Ovary (tissue), 10 donors: ENCODE results near the gene TST. TPM values are rescaled to one million over a fixed set of nuclear protein-coding genes. Genes with fewer than 3 reads are reported as not detected.

ENCODE experiments used
- DNase-seq, 5 donors: peaks; one replicate each; pipeline ENCODE4 v3.0.0-alpha.2; 2019 to 2020
- H3K27ac ChIP-seq, 2 donors: fragments of 200-600 bp; one replicate each; pipeline versions ENCODE4 v1.5.1 to v1.8.0; 2019 to 2022
- H3K27me3 ChIP-seq: fragments of 200-600 bp; one replicate; pipeline ENCODE4 v1.8.0; 2022
- H3K36me3 ChIP-seq: fragments of 200-600 bp; sonication (generic); one replicate; pipeline ENCODE4 v1.5.1; 2019
- H3K4me1 ChIP-seq: one replicate; pipeline ENCODE4 v1.8.1; 2013; ENCODE audit warnings: mild to moderate bottlenecking, moderate library complexity; ENCODE audit not compliant: insufficient read depth
- H3K4me3 ChIP-seq: fragments of 200-600 bp; sonication (generic); one replicate; pipeline ENCODE4 v1.5.1; 2017
- H3K9me3 ChIP-seq, 2 donors: fragments of 200-600 bp in 1 of 2; sonication (generic) in 1 of 2; one replicate each; pipeline versions ENCODE4 v1.5.1 to v1.8.1; 2013 to 2019; ENCODE audit warnings: mild to moderate bottlenecking in 1 of 2, moderate library complexity in 1 of 2
- CTCF ChIP-seq, 3 donors: fragments of 450-650 bp in 2 of 3; fragments of 200-600 bp in 1 of 3; IDR thresholded peaks; one replicate each; pipeline versions ENCODE4 v1.5.1 to v1.8.0; 2016 to 2022; ENCODE audit warnings: antibody characterized with exemption in 3 of 3, mild to moderate bottlenecking in 1 of 3
- EP300 ChIP-seq: sonication (generic); formaldehyde crosslinking; IDR thresholded peaks from one replicate; pipeline ENCODE4 v1.6.1; 2017; ENCODE audit warnings: antibody characterized with exemption
- POLR2A ChIP-seq: fragments of 450-650 bp; IDR thresholded peaks from one replicate; pipeline ENCODE4 v1.6.1; 2017; ENCODE audit warnings: antibody characterized with exemption, mild to moderate bottlenecking, moderate library complexity
- WGBS, 3 donors: extraction: QIAGEN DNeasy Blood & Tissue Kit in 1 of 3; methylation state at CpG; one replicate each; pipeline versions ENCODE4 v1.1.5 to v1.1.7; 2013 to 2017; 5-methylcytosine and 5-hydroxymethylcytosine counted together
- intact Hi-C, 4 donors: fragments of 100-400 bp; cut with DNase I; formaldehyde crosslinking; loops; one replicate each; pipeline versions ENCODE4 v1.11.0 to v1.15.1; 2022 to 2023
- long read RNA-seq, 3 donors: library from polyadenylated mRNA in 2 of 3; unstranded in 2 of 3; transcript quantifications; one replicate each; pipeline ENCODE4 v2.0.0 and lab custom pipeline, GENCODE V29; 2021 to 2026
- polyA plus RNA-seq, 2 donors: library from polyadenylated mRNA; stranded (reverse); fragments of 200-250 nt in 1 of 2; fragments of 350-450 nt in 1 of 2; fragmentation: Illumina TruSeq in 1 of 2; extraction: RNeasy Lipid Tissue Mini Kit (QIAGEN cat#74804) in 1 of 2; gene quantifications; one replicate each; pipeline ENCODE4 v1.2.3, GENCODE V29; 2013 to 2014
- total RNA-seq, 7 donors: library from RNA; depleted of rRNA in 2 of 7; stranded (reverse); fragments of >200 nt in 2 of 7; fragmentation: NEBNext Ultra II Directional in 3 of 7; extraction: Animal tissue kit (Norgen Biotek cat#: 25700) in 3 of 7; gene quantifications; one replicate each; pipeline versions ENCODE4 v1.1.0 to v1.2.4, GENCODE V29; 2016 to 2023
- donor health status: DM: no; HTN: no; CAD: no; lungs with moderate emphysema.
- donor health status: DM: no; HTN: no; CAD: no.
- donor health status: Bipolar disorder and iron deficiency.
- donor health status: DM: yes; HTN: yes; CAD: no.
- donor health status: DM: no; HTN: no; CAD: no.
- donor health status: DM: yes; HTN: yes; CAD: no.

Gene TST
- total RNA-seq (10 to 100 TPM; 25.9 to 59.9 (median 42.4) TPM), polyA plus RNA-seq (10 to 100 TPM in 1 of 2 donors, 1 to 10 TPM in 1; 6.4 to 55.7 TPM)
- long read RNA-seq, donor 1, transcript TST-201 (3 exons, 1,211 nt) = minor isoform, 13 of 46 reads
- long read RNA-seq, donor 1, transcript TST-202 (2 exons, 1,797 nt) = major isoform, 19 of 46 reads
- long read RNA-seq, donor 1, partial matches to known transcripts = 2 of 46 reads
- long read RNA-seq, donor 1, other reads (novel, unspliced or antisense) = 12 of 46 reads
- long read RNA-seq, donor 2, transcript TST-202 (2 exons, 1,797 nt) = major isoform, 8 of 67 reads
- long read RNA-seq, donor 2, partial matches to known transcripts = 55 of 67 reads
- long read RNA-seq, donor 2, other reads (novel, unspliced or antisense) = 0 of 67 reads
- long read RNA-seq, donor 3, transcript TST-202 (2 exons, 1,797 nt) = major isoform, 15 of 26 reads
- long read RNA-seq, donor 3, transcript TST-201 (3 exons, 1,211 nt) = minor isoform, 6 of 26 reads
- long read RNA-seq, donor 3, partial matches to known transcripts = 0 of 26 reads
- long read RNA-seq, donor 3, other reads (novel, unspliced or antisense) = 5 of 26 reads

- Histone ChIP-seq H3K9me3 (no peaks in the 10 kb centered on the region), H3K4me1 (peaks cover 26% of the 10 kb centered on the region), H3K27ac (peak within 1 kb of the TSS; percentile 83), H3K4me3 (peak within 1 kb of the TSS; percentile 87), H3K36me3 (no peaks in the 10 kb centered on the region), H3K27me3 (no peaks in the 10 kb centered on the region)
- DNase-seq = peak; percentile 81 to 87 (median 84)
- TF ChIP-seq POLR2A = peak; percentile 73
- peak in 2 of 3 donors; percentile 82 to 93 for TF ChIP-seq CTCF (IDR thresholded peaks at IDR 0.05)
- no peak for TF ChIP-seq EP300
- intact Hi-C loops = loop anchor here in 1 of 4 donors (5.0 kb wide), 1 partner anchor 178 kb away; no protein-coding TSS in a partner anchor
- whole genome bisulfite sequencing, 3 donors = 1% methylated on average over 57 to 105 of the region's 107 CpGs
Measured at GRCh38 chr22:37019309-37020191, at the start of gene TST, which contains the start of gene MPST. Gene TST (minus strand): TSS chr22:37019447. CDS start chr22:37018732, 715 bp downstream. Gene MPST (plus strand): TSS chr22:37019742. CDS start chr22:37019837, 95 bp downstream.

- WGBS, 3 donors = 1 to 3% (median 2%) methylated on average over 34 to 36 of the region's 36 CpGs
- H3K36me3 ChIP-seq = no peaks in the 10 kb centered on the region
- H3K4me1 ChIP-seq = no peaks in the 10 kb centered on the region
- TF ChIP-seq CTCF (IDR thresholded peaks at IDR 0.05) = no peak
- no peak for TF ChIP-seq EP300
- TF ChIP-seq POLR2A = no peak
- no peak overlapping the region for H3K4me3 ChIP-seq
- H3K27me3 ChIP-seq = no peaks in the 10 kb centered on the region
- H3K27ac ChIP-seq = no peak overlapping the region
- intact Hi-C loops = no loop called here
- no peak for DNase-seq
- no peaks in the 10 kb centered on the region for H3K9me3 ChIP-seq
Measured at GRCh38 chr22:37068859-37069258, 49.6 kb upstream of the TST start.

- Histone ChIP-seq H3K4me1 (no peaks in the 10 kb centered on the region), H3K27me3 (no peaks in the 10 kb centered on the region), H3K36me3 (no peaks in the 10 kb centered on the region), H3K27ac (no peak overlapping the region), H3K9me3 (no peaks in the 10 kb centered on the region), H3K4me3 (no peak overlapping the region)
- intact Hi-C loops = no loop called here
- DNase-seq = no peak
- TF ChIP-seq CTCF (IDR thresholded peaks at IDR 0.05) = no peak
- WGBS, 3 donors = 62 to 75% (median 67%) methylated on average over 10 of the region's 10 CpGs
Measured at GRCh38 chr22:37067428-37067827, 48.2 kb upstream of the TST start.

- 74 to 82% (median 80%) methylated on average over 8 to 9 of the region's 9 CpGs for WGBS, 3 donors
- Histone ChIP-seq H3K4me1 (peaks cover 8% of the 10 kb centered on the region), H3K4me3 (no peak overlapping the region), H3K9me3 (no peaks in the 10 kb centered on the region), H3K27ac (no peak overlapping the region), H3K27me3 (no peaks in the 10 kb centered on the region), H3K36me3 (no peaks in the 10 kb centered on the region)
- intact Hi-C loops = no loop called here
- no peak for DNase-seq
- TF ChIP-seq POLR2A = no peak
- TF ChIP-seq EP300 = no peak
- TF ChIP-seq CTCF (IDR thresholded peaks at IDR 0.05) = no peak
Measured at GRCh38 chr22:37065961-37066360, 46.7 kb upstream of the TST start.
